HepG2 (cell line): ENCODE data around the gene POM121.
"Not testable (repeated sequence)": the region's sequence is repeated elsewhere in the genome, so short reads cannot be mapped to it uniquely, and the experiment has no call there.

Source experiments
- ELF1 ChIP-seq: sonication (generic); formaldehyde crosslinking; IDR thresholded peaks from 2 replicates; pipeline ENCODE4 v1.4.0; 2020; ENCODE audit warnings: missing genetic modification reagents
- ZBTB49 ChIP-seq: sonication (generic); formaldehyde crosslinking; IDR thresholded peaks from 2 replicates; pipeline ENCODE4 v1.4.0; 2020; ENCODE audit warnings: missing genetic modification reagents, borderline replicate concordance
- ZNF256 ChIP-seq: sonication (generic); formaldehyde crosslinking; conservative IDR thresholded peaks from 2 replicates; pipeline ENCODE4 v1.4.0; 2020; ENCODE audit warnings: missing genetic modification reagents

- TF ChIP-seq ZBTB49, ZNF256 (CRISPR knock-in tag): not testable (repeated sequence)
- TF ChIP-seq ELF1 (CRISPR knock-in tag): 0 out of 2 replicates have a peak, but pooled peaks have one; percentile 40
These were observed 45.1 kb upstream of the POM121 start for GRCh38 chr7:72879737-72880215.
